ENCODE data around the gene NECTIN3.

The NECTIN3 gene

GRCh38 chr3:111156517-111156916, 84.9 kb downstream of the NECTIN3 start:
- Histone ChIP-seq H3K27ac (ENCODE audit: low read length) (no peak overlapping the region), H3K4me1 (ENCODE audit: control insufficient read depth, low read depth, low read length) (peaks cover 9% of the 10 kb centered on the region), H3K9me3 (ENCODE audit: control insufficient read depth, low read depth, low read length) (no peaks in the 10 kb centered on the region), H3K27me3 (ENCODE audit: control insufficient read depth, insufficient read depth, low read length) (no peaks in the 10 kb centered on the region), H3K4me3 (ENCODE audit: low read length) (no peak overlapping the region), H3K9ac (ENCODE audit: low read length) (no peak overlapping the region), H3K36me3 (ENCODE audit: control insufficient read depth, low read depth, low read length) (peaks cover 19% of the 10 kb centered on the region)

DNA sequence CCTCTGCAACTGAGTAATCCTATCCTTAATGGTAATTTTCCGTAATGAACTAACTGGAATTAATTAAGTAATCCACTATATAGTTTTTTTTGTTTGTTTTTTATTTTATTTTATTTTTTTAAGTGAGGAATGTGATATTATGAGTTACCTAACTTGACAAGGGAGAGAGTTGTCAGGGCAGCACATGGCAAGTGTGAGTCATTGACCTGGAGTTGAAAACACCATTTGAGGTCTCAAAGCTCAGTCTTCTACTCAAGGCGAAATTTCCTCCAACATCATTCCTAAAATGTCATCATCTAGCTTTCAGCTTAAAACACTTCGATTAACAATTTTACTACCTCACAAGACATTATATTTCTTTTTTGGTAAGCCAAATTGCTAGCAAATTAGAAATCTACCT, 87.8 kb downstream of the NECTIN3 start:
- H3K4me3 ChIP-seq (ENCODE audit: low read length), result no peak overlapping the region
- no peaks in the 10 kb centered on the region for H3K9me3 ChIP-seq (ENCODE audit: control insufficient read depth, low read depth, low read length)
- no peaks in the 10 kb centered on the region for H3K4me1 ChIP-seq (ENCODE audit: control insufficient read depth, low read depth, low read length)
- H3K36me3 ChIP-seq (ENCODE audit: control insufficient read depth, low read depth, low read length), result peaks cover 16% of the 10 kb centered on the region
- no peaks in the 10 kb centered on the region for H3K27me3 ChIP-seq (ENCODE audit: control insufficient read depth, insufficient read depth, low read length)
- no peak overlapping the region for H3K27ac ChIP-seq (ENCODE audit: low read length)
- H3K9ac ChIP-seq (ENCODE audit: low read length), result no peak overlapping the region

DNA sequence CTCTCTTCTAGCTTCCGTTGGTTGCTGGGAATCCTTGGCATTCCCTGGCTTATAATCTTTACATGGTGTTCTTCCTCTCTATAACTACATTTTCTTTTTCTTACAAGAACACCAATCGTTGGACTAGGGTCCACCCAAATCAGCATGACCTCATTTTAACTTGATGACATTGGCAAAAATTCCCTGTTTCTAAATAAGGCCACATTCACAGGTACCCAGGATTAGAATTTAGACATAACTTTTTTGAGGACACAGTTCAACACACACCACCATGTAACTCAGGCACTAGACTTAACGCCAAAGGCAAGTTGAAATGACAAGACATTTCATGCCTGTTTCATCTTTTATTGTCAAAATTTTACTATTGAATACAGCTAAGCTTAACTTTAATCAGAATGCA, 93.0 kb downstream of the NECTIN3 start:
- Histone ChIP-seq H3K4me1 (ENCODE audit: control insufficient read depth, low read depth, low read length) (no peaks in the 10 kb centered on the region), H3K27ac (ENCODE audit: low read length) (no peak overlapping the region), H3K9ac (ENCODE audit: low read length) (no peak overlapping the region), H3K9me3 (ENCODE audit: control insufficient read depth, low read depth, low read length) (no peaks in the 10 kb centered on the region), H3K4me3 (ENCODE audit: low read length) (no peak overlapping the region), H3K27me3 (ENCODE audit: control insufficient read depth, insufficient read depth, low read length) (no peaks in the 10 kb centered on the region), H3K36me3 (ENCODE audit: control insufficient read depth, low read depth, low read length) (no peaks in the 10 kb centered on the region)

GRCh38 chr3:111165411-111165810, 93.8 kb downstream of the NECTIN3 start:
- no peak overlapping the region for H3K27ac ChIP-seq (ENCODE audit: low read length)
- H3K36me3 ChIP-seq (ENCODE audit: control insufficient read depth, low read depth, low read length), result no peaks in the 10 kb centered on the region
- no peak overlapping the region for H3K4me3 ChIP-seq (ENCODE audit: low read length)
- no peaks in the 10 kb centered on the region for H3K9me3 ChIP-seq (ENCODE audit: control insufficient read depth, low read depth, low read length)
- no peaks in the 10 kb centered on the region for H3K27me3 ChIP-seq (ENCODE audit: control insufficient read depth, insufficient read depth, low read length)
- no peaks in the 10 kb centered on the region for H3K4me1 ChIP-seq (ENCODE audit: control insufficient read depth, low read depth, low read length)
- no peak overlapping the region for H3K9ac ChIP-seq (ENCODE audit: low read length)

DNA sequence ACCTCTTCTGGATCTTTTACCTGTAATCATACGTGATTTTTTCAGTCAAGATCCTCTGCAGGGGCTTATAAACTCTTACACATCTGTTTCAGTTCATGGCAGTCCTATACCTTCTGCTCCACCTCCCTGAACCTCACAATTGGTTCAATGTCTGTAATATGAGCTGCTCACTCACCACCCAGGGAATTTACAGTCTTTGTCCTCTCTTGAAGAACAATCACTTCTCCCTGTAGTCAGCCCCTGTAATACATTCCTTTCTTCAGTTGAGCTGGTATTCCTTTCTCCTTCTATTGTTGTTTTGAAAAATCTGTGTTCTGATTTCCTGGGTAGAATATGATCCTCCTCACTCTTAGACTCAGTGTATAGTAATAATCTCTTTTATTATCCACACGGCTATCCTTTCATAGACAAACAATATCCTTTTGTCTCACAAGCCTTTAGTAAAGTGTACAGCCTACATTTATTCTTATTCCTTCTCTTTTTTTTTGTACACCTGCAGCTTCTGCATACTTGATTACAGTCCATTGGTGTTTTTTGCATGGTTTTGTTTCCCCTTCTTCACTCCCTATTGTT, 101.8 kb downstream of the NECTIN3 start:
- no peak overlapping the region for H3K27ac ChIP-seq (ENCODE audit: low read length)
- no peak overlapping the region for H3K9ac ChIP-seq (ENCODE audit: low read length)
- no peaks in the 10 kb centered on the region for H3K27me3 ChIP-seq (ENCODE audit: control insufficient read depth, insufficient read depth, low read length)
- H3K4me1 ChIP-seq (ENCODE audit: control insufficient read depth, low read depth, low read length), result peaks cover 12% of the 10 kb centered on the region
- no peak overlapping the region for H3K4me3 ChIP-seq (ENCODE audit: low read length)
- no peaks in the 10 kb centered on the region for H3K9me3 ChIP-seq (ENCODE audit: control insufficient read depth, low read depth, low read length)
- H3K36me3 ChIP-seq (ENCODE audit: control insufficient read depth, low read depth, low read length), result no peaks in the 10 kb centered on the region

DNA sequence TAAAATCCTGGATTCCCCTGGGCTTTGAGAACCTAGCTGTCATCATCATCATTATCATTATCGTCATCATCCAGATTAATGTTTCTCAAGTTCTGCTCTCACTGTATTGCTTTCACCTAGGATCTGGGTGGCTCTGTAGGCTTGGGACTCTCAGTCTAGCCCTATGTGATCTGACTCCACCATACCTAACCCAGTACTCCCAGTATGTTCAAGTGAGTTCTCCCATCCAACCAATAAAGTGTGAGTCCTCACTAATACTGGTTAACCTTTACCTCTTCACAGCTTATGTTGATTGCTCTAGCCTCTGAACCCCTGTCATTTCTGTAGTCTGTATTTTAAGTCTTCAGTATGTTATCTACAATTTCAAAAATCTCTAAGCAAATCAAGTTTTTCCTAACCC, 102.3 kb downstream of the NECTIN3 start:
- H3K9me3 ChIP-seq (ENCODE audit: control insufficient read depth, low read depth, low read length), result no peaks in the 10 kb centered on the region
- H3K27ac ChIP-seq (ENCODE audit: low read length), result no peak overlapping the region
- no peak overlapping the region for H3K9ac ChIP-seq (ENCODE audit: low read length)
- H3K4me3 ChIP-seq (ENCODE audit: low read length), result no peak overlapping the region
- H3K27me3 ChIP-seq (ENCODE audit: control insufficient read depth, insufficient read depth, low read length), result no peaks in the 10 kb centered on the region
- H3K36me3 ChIP-seq (ENCODE audit: control insufficient read depth, low read depth, low read length), result no peaks in the 10 kb centered on the region
- peaks cover 12% of the 10 kb centered on the region for H3K4me1 ChIP-seq (ENCODE audit: control insufficient read depth, low read depth, low read length)

- Histone ChIP-seq H3K27me3 (ENCODE audit: control insufficient read depth, insufficient read depth, low read length) (no peaks in the 10 kb centered on the region), H3K9me3 (ENCODE audit: control insufficient read depth, low read depth, low read length) (no peaks in the 10 kb centered on the region), H3K9ac (ENCODE audit: low read length) (no peak overlapping the region), H3K4me3 (ENCODE audit: low read length) (no peak overlapping the region), H3K4me1 (ENCODE audit: control insufficient read depth, low read depth, low read length) (no peaks in the 10 kb centered on the region), H3K27ac (ENCODE audit: low read length) (no peak overlapping the region), H3K36me3 (ENCODE audit: control insufficient read depth, low read depth, low read length) (peaks cover 17% of the 10 kb centered on the region)
Measured at GRCh38 chr3:111190518-111190917, 118.9 kb downstream of the NECTIN3 start.

- Histone ChIP-seq H3K27me3 (ENCODE audit: control insufficient read depth, insufficient read depth, low read length) (no peaks in the 10 kb centered on the region), H3K4me3 (ENCODE audit: low read length) (no peak overlapping the region), H3K9ac (ENCODE audit: low read length) (no peak overlapping the region), H3K27ac (ENCODE audit: low read length) (no peak overlapping the region), H3K36me3 (ENCODE audit: control insufficient read depth, low read depth, low read length) (peaks cover 20% of the 10 kb centered on the region), H3K4me1 (ENCODE audit: control insufficient read depth, low read depth, low read length) (no peaks in the 10 kb centered on the region), H3K9me3 (ENCODE audit: control insufficient read depth, low read depth, low read length) (no peaks in the 10 kb centered on the region)
Measured at GRCh38 chr3:111193472-111193871, 121.9 kb downstream of the NECTIN3 start.

DNA sequence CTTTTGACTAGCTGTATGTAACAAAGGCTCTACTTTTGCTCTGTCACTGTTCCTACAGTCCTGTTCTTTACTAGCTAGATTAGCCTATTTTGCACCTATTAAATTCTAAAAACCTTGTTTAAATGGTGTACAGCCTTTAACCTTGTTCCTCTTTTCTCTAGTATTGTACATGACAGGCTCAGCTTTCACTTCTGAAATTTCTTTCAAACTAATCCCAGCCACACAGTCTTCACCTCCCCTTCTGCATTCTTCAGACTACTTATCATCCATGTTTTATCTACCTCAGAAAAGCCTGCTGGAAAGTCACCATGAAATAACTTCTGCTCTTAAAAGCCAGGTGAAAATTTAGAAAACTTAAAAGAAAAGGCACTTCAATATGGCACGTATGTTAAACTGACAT, 122.4 kb downstream of the NECTIN3 start:
- Histone ChIP-seq H3K4me3 (ENCODE audit: low read length) (no peak overlapping the region), H3K36me3 (ENCODE audit: control insufficient read depth, low read depth, low read length) (peaks cover 20% of the 10 kb centered on the region), H3K4me1 (ENCODE audit: control insufficient read depth, low read depth, low read length) (no peaks in the 10 kb centered on the region), H3K27me3 (ENCODE audit: control insufficient read depth, insufficient read depth, low read length) (no peaks in the 10 kb centered on the region), H3K27ac (ENCODE audit: low read length) (no peak overlapping the region), H3K9ac (ENCODE audit: low read length) (no peak overlapping the region), H3K9me3 (ENCODE audit: control insufficient read depth, low read depth, low read length) (no peaks in the 10 kb centered on the region)

GRCh38 chr3:111197485-111197884, 125.9 kb downstream of the NECTIN3 start:
- Histone ChIP-seq H3K9ac (ENCODE audit: low read length) (no peak overlapping the region), H3K4me3 (ENCODE audit: low read length) (no peak overlapping the region), H3K27ac (ENCODE audit: low read length) (no peak overlapping the region), H3K9me3 (ENCODE audit: control insufficient read depth, low read depth, low read length) (no peaks in the 10 kb centered on the region), H3K4me1 (ENCODE audit: control insufficient read depth, low read depth, low read length) (peaks cover 7% of the 10 kb centered on the region), H3K27me3 (ENCODE audit: control insufficient read depth, insufficient read depth, low read length) (no peaks in the 10 kb centered on the region), H3K36me3 (ENCODE audit: control insufficient read depth, low read depth, low read length) (peaks cover 15% of the 10 kb centered on the region)

DNA sequence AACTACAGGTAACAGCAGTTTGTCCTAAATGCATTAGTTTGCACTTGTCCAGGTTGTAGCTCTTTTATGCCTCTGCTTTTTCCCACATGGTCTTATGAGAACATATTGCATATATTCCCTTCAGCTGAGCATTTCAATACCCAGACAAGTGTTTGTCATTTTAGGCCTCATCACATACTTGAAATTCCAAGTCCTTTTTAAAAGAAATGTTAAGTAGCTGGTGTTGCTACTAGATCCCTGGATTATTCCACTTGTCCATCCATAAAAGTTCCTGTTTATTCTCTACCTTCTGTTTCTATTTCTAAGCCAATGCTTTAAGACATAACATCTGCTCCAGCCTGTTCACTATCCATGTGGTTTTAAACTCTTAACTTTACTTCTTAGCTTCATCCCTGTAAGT, 128.4 kb downstream of the NECTIN3 start:
- Histone ChIP-seq H3K4me1 (ENCODE audit: control insufficient read depth, low read depth, low read length) (peaks cover 7% of the 10 kb centered on the region), H3K27me3 (ENCODE audit: control insufficient read depth, insufficient read depth, low read length) (no peaks in the 10 kb centered on the region), H3K4me3 (ENCODE audit: low read length) (no peak overlapping the region), H3K9ac (ENCODE audit: low read length) (no peak overlapping the region), H3K9me3 (ENCODE audit: control insufficient read depth, low read depth, low read length) (no peaks in the 10 kb centered on the region), H3K27ac (ENCODE audit: low read length) (no peak overlapping the region), H3K36me3 (ENCODE audit: control insufficient read depth, low read depth, low read length) (peaks cover 3% of the 10 kb centered on the region)

DNA sequence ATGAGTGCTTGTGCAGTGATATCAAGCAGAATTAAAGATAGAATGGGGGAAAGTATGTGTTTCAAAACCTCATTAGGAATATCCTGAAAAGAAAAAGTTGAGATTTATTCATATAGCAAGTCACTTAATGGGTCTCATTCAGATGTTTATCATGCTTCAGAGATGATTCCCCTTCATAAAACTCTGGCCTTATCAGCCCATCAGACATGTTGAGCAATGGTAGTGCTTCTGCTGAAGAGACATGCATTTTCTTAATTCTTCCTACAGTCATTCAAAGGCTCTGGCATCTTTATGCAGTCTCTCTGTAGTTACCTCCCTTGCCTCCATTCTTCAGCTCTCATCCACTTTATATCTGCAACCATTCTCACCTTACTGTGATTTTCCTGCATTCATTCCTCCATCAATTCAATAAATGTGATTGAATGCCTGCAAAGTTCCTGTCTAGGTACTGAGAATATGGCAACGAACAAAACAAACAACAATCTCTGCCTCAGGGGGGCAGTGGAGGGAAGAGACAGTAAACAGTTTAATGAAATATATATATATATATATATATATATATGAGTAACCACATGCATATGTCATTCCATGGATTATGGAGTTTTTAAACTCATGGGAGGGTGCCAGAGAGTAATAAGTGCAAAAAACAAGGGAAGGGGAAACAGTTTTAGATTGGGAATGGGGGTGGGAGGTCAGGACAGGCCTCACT, 138.5 kb downstream of the NECTIN3 start:
- Histone ChIP-seq H3K36me3 (ENCODE audit: control insufficient read depth, low read depth, low read length) (no peaks in the 10 kb centered on the region), H3K27ac (ENCODE audit: low read length) (no peak overlapping the region), H3K27me3 (ENCODE audit: control insufficient read depth, insufficient read depth, low read length) (no peaks in the 10 kb centered on the region), H3K9ac (ENCODE audit: low read length) (no peak overlapping the region), H3K9me3 (ENCODE audit: control insufficient read depth, low read depth, low read length) (no peaks in the 10 kb centered on the region), H3K4me1 (ENCODE audit: control insufficient read depth, low read depth, low read length) (peaks cover 16% of the 10 kb centered on the region), H3K4me3 (ENCODE audit: low read length) (no peak overlapping the region)
